ENCODE measurements around the gene RHBDL2.

- TF ChIP-seq POLR2AphosphoS5 (IDR thresholded peaks at IDR 0.05; ENCODE audit: low read depth, low read length) (no peak), REST (IDR thresholded peaks at IDR 0.05; ENCODE audit: insufficient read depth in 1 of 2, low read depth in 2 of 2, low read length in 1 of 2) (no peak), CTCF (IDR thresholded peaks at IDR 0.05) (no peak)
These were observed 22.5 kb downstream of the RHBDL2 start for GRCh38 chr1:38919130-38919529.
